ENCODE measurements around the gene IGSF6. TPM values are rescaled to one million over a fixed set of nuclear protein-coding genes. Genes with fewer than 3 reads are reported as not detected.
A peak's percentile ranks its signal among the peaks of the same experiment; 100 is the strongest.

Gene IGSF6
- total and polyA plus RNA-seq, 9 of the 15 experiments (the other 6 are each of a cell fraction or from before 2014, with no cell fraction given) = 0.07 TPM; not detected in 8

GRCh38 chr16:21610006-21610544 is 42.3 kb downstream of the IGSF6 start (continued):
- TF ChIP-seq IRF9 (tag; IDR thresholded peaks at IDR 0.05) (no peak), GATAD2B (IDR thresholded peaks at IDR 0.05; ENCODE audit: borderline replicate concordance) (no peak), ZNF830 (CRISPR knock-in tag; IDR thresholded peaks at IDR 0.05) (no peak), ZNF23 (CRISPR knock-in tag; IDR thresholded peaks at IDR 0.05) (no peak)

GRCh38 chr16:21608639-21609328 is 43.6 kb downstream of the IGSF6 start:
- intact Hi-C loops (cut with micrococcal nuclease) = no loop called here
- POLR2A ChIA-PET = interaction anchor here (1.5 kb wide), 1 partner anchor 10 kb away, joined by 4 read pairs; the partner anchor contains the start of gene METTL9
- Histone ChIP-seq H3K79me2 (ENCODE audit: control insufficient read depth, insufficient read depth, low read length) (peaks cover 85% of the 10 kb centered on the region), H3K27ac (ENCODE audit: extremely low read depth, low read depth, low read length) (no peak overlapping the region), H3K4me2 (ENCODE audit: insufficient read depth, low read length) (no peak overlapping the region), H3K9ac (ENCODE audit: insufficient read depth in 1 of 2, low read depth in 2 of 2, low read length in 2 of 2) (peak overlapping the region in 1 of 2 experiments; percentile 17; a peak in 1 of 4 replicates), H3K4me3 (no peak overlapping the region), H3K9me1 (ENCODE audit: control insufficient read depth, insufficient read depth, low read length) (no peaks in the 10 kb centered on the region), H3K36me3 (ENCODE audit: control insufficient read depth, insufficient read depth, low read length) (peaks cover 9% of the 10 kb centered on the region; the same call in 1 of the 3 replicates), H3K9me3 (replicated peaks; ENCODE audit: control insufficient read depth, insufficient read depth, low read depth, low read length) (no peaks in the 10 kb centered on the region), H2AFZ (ENCODE audit: low read depth, low read length) (no peak overlapping the region), H4K20me1 (replicated peaks; ENCODE audit: control insufficient read depth, insufficient read depth, low read length) (peaks cover 12% of the 10 kb centered on the region), H3K4me1 (replicated peaks in 1 of 2; ENCODE audit: control insufficient read depth in 2 of 2, insufficient read depth in 2 of 2, low read length in 2 of 2) (peaks cover 11 to 37% of the 10 kb centered on the region in 2 experiments), H3K27me3 (ENCODE audit: control insufficient read depth in 2 of 2, insufficient read depth in 2 of 2, low read length in 2 of 2) (no peaks in the 10 kb centered on the region)
- 36% methylated on average over 3 of the region's 3 CpGs for WGBS (ENCODE audit: insufficient coverage, low coverage, missing lambda C conversion rate)
- ATAC-seq = no peak
- no peak for FAIRE-seq
- in situ Hi-C loops (cut with MboI) = no loop called here
- DNase-seq (ENCODE audit: extremely low read depth in 1 of 4, low spot score in 3 of 4) = no peak
- BruUV-seq (replicated peaks) = no TSS peak
- CTCF ChIA-PET (ENCODE audit: low intra/inter-chr PET ratio) = no interaction called here
- TF ChIP-seq ZNF143 (CRISPR knock-in tag; IDR thresholded peaks at IDR 0.05) (no peak), CEBPG (CRISPR knock-in tag; IDR thresholded peaks at IDR 0.05) (no peak), CEBPG (tag; conservative IDR thresholded peaks at IDR 0.05 in 1 of 2, IDR thresholded peaks at IDR 0.05 in 1 of 2) (peak in 1 of 2 experiments; percentile 45; a peak in 1 of 4 replicates), HMBOX1 (IDR thresholded peaks at IDR 0.05) (peak; percentile 91), ZNF316 (IDR thresholded peaks at IDR 0.05) (no peak), BRD4 (IDR thresholded peaks at IDR 0.05) (no peak), KDM2B (CRISPR knock-in tag; IDR thresholded peaks at IDR 0.05) (no peak), NFRKB (IDR thresholded peaks at IDR 0.05; ENCODE audit: low read depth) (no peak), ZNF778 (CRISPR knock-in tag; IDR thresholded peaks at IDR 0.05) (no peak), ESRRA (IDR thresholded peaks at IDR 0.05; ENCODE audit: borderline replicate concordance, low read depth) (no peak), NFIC (IDR thresholded peaks at IDR 0.05) (no peak), ZNF212 (CRISPR knock-in tag; IDR thresholded peaks at IDR 0.05) (no peak), WHSC1 (IDR thresholded peaks at IDR 0.05; ENCODE audit: low read length) (no peak), ZFP36 (IDR thresholded peaks at IDR 0.05; ENCODE audit: low read depth, low read length, partially characterized antibody) (no peak), SMARCE1 (IDR thresholded peaks at IDR 0.05) (no peak), NKRF (IDR thresholded peaks at IDR 0.05; ENCODE audit: borderline replicate concordance) (no peak)
